Neural progenitor cell (in vitro differentiated cells): Measurements from ENCODE around the gene IPO4. TPM values are rescaled to one million over a fixed set of nuclear protein-coding genes. Genes with fewer than 3 reads are reported as not detected.
A peak's percentile ranks its signal among the peaks of the same experiment; 100 is the strongest.

Experiments used
- DNase-seq: peaks from one replicate; pipeline ENCODE4 v3.0.0-alpha.2; 2016; ENCODE audit warnings: low spot score
- H2AFZ ChIP-seq: fragments of 200-600 bp; sonication (generic); replicated peaks from 2 replicates; pipeline ENCODE4 v1.6.1; 2016; ENCODE audit warnings: antibody characterized with exemption
- H3F3A ChIP-seq: fragments of 200-600 bp; sonication (generic); 2 replicates; pipeline ENCODE4 v1.6.1; 2016; ENCODE audit warnings: antibody characterized with exemption, low read depth
- H3K27ac ChIP-seq: fragments of 200-600 bp; sonication (generic); 2 replicates; pipeline ENCODE4 v1.5.1; 2016; ENCODE audit warnings: mild to moderate bottlenecking
- H3K27me3 ChIP-seq: fragments of 200-600 bp; sonication (generic); 2 replicates; pipeline ENCODE4 v1.6.1; 2016; ENCODE audit warnings: mild to moderate bottlenecking, moderate library complexity
- H3K36me3 ChIP-seq: fragments of 200-600 bp; sonication (generic); 2 replicates; pipeline ENCODE4 v1.5.1; 2016
- H3K4me1 ChIP-seq: fragments of 200-600 bp; sonication (generic); 2 replicates; pipeline ENCODE4 v1.6.1; 2016; ENCODE audit warnings: mixed run types
- H3K4me2 ChIP-seq: fragments of 200-600 bp; sonication (generic); 2 replicates; pipeline ENCODE4 v1.6.1; 2016
- H3K4me3 ChIP-seq: fragments of 200-600 bp; sonication (generic); 2 replicates; pipeline ENCODE4 v1.5.1; 2016
- H3K79me2 ChIP-seq: fragments of 200-600 bp; sonication (generic); 2 replicates; pipeline ENCODE4 v1.6.1; 2016; ENCODE audit warnings: low read depth
- H3K9ac ChIP-seq: fragments of 200-600 bp; sonication (generic); 2 replicates; pipeline ENCODE4 v1.6.1; 2016
- H3K9me3 ChIP-seq: fragments of 200-600 bp; sonication (generic); 2 replicates; pipeline ENCODE4 v1.5.1; 2016; ENCODE audit warnings: low read depth
- H4K20me1 ChIP-seq: fragments of 200-600 bp; sonication (generic); 2 replicates; pipeline ENCODE4 v1.6.1; 2016; ENCODE audit warnings: low read depth
- H3K27ac Mint-ChIP-seq: 3 replicates; pipeline ENCODE4 v1.8.0; 2021; ENCODE audit warnings: mixed read lengths
- H3K27me3 Mint-ChIP-seq: 2 replicates; pipeline ENCODE4 v1.8.0; 2022; ENCODE audit warnings: low read depth, mild to moderate bottlenecking, inconsistent platforms, moderate library complexity, mixed read lengths; ENCODE audit not compliant: insufficient read depth
- H3K36me3 Mint-ChIP-seq: 3 replicates; pipeline ENCODE4 v1.8.0; 2021; ENCODE audit warnings: mixed read lengths
- H3K4me1 Mint-ChIP-seq: 3 replicates; pipeline ENCODE4 v1.8.0; 2021; ENCODE audit warnings: mixed read lengths
- H3K4me3 Mint-ChIP-seq: 3 replicates; pipeline ENCODE4 v1.8.0; 2021; ENCODE audit warnings: mild to moderate bottlenecking, moderate library complexity, mixed read lengths
- H3K9me3 Mint-ChIP-seq: 3 replicates; pipeline ENCODE4 v1.8.0; 2020; ENCODE audit warnings: mixed read lengths
- EZH2 ChIP-seq: fragments of 200-600 bp; sonication (generic); IDR thresholded peaks from 2 replicates; pipeline ENCODE4 v1.6.1; 2017; ENCODE audit warnings: antibody characterized with exemption, mild to moderate bottlenecking, moderate library complexity
- EZH2phosphoT487 ChIP-seq: fragments of 200-600 bp; sonication (generic); IDR thresholded peaks from 2 replicates; pipeline ENCODE4 v1.6.1; 2017; ENCODE audit warnings: antibody characterized with exemption
- total RNA-seq: library from RNA; depleted of rRNA; stranded (reverse); fragments of >200 nt; gene quantifications from 2 replicates; pipeline ENCODE4 v1.2.3, GENCODE V29; 2015; ENCODE audit warnings: low replicate concordance
- TF ChIP-seq, protein P1 (sequence below): fragments of 200-600 bp; sonication (generic); IDR thresholded peaks from 2 replicates; pipeline ENCODE4 v1.5.1; 2017; ENCODE audit warnings: antibody characterized with exemption, mild to moderate bottlenecking

IPO4 gene
- total RNA-seq, 1 donor from 2014 or later: 15.9 TPM

GRCh38 chr14:24151404-24152080, 37.1 kb downstream of the IPO4 start:
- Histone ChIP-seq H3K79me2 (peaks cover 23% of the 10 kb centered on the region), H3K4me1 (peaks cover 7% of the 10 kb centered on the region), H4K20me1 (peaks cover 15% of the 10 kb centered on the region), H3K9me3 (no peaks in the 10 kb centered on the region), H2AFZ (no peak overlapping the region), H3K27ac (no peak overlapping the region), H3K9ac (no peak overlapping the region), H3K4me2 (no peak overlapping the region), H3F3A (peaks cover 4% of the 10 kb centered on the region), H3K36me3 (peaks cover 4% of the 10 kb centered on the region), H3K4me3 (no peak overlapping the region), H3K27me3 (no peaks in the 10 kb centered on the region)
- TF ChIP-seq, protein P1, sequence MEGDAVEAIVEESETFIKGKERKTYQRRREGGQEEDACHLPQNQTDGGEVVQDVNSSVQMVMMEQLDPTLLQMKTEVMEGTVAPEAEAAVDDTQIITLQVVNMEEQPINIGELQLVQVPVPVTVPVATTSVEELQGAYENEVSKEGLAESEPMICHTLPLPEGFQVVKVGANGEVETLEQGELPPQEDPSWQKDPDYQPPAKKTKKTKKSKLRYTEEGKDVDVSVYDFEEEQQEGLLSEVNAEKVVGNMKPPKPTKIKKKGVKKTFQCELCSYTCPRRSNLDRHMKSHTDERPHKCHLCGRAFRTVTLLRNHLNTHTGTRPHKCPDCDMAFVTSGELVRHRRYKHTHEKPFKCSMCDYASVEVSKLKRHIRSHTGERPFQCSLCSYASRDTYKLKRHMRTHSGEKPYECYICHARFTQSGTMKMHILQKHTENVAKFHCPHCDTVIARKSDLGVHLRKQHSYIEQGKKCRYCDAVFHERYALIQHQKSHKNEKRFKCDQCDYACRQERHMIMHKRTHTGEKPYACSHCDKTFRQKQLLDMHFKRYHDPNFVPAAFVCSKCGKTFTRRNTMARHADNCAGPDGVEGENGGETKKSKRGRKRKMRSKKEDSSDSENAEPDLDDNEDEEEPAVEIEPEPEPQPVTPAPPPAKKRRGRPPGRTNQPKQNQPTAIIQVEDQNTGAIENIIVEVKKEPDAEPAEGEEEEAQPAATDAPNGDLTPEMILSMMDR: no peak
- TF ChIP-seq EZH2 (no peak), EZH2phosphoT487 (no peak)
- Mint-ChIP-seq H3K27ac (no peak overlapping the region), H3K9me3 (no peaks in the 10 kb centered on the region), H3K4me3 (peak overlapping the region; percentile 20), H3K36me3 (peaks cover 14% of the 10 kb centered on the region), H3K4me1 (peaks cover 10% of the 10 kb centered on the region), H3K27me3 (no peaks in the 10 kb centered on the region)
- no peak for DNase-seq

DNA sequence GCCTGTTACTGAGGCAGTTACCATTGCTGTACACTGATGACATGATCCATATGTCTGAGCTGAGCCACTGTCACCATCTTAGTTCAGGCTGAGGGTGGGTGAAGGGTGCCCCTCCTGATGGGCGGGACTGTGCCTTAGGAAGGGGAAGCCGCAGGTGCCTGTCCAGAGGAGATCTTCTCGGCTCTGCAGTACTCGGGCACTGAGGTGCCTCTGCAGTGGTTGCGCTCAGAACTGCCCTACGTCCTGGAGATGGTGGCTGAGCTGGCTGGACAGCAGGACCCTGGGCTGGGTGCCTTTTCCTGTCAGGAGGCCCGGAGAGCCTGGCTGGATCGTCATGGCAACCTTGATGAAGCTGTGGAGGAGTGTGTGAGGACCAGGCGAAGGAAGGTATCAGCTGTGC, 37.6 kb downstream of the IPO4 start:
- H3K27me3 Mint-ChIP-seq: no peaks in the 10 kb centered on the region
- peaks cover 15% of the 10 kb centered on the region for H4K20me1 ChIP-seq
- H3K27me3 ChIP-seq: no peaks in the 10 kb centered on the region
- no peak overlapping the region for H3K4me2 ChIP-seq
- DNase-seq: no peak
- peaks cover 7% of the 10 kb centered on the region for H3K4me1 ChIP-seq
- no peak overlapping the region for H3K9ac ChIP-seq
- H3K36me3 Mint-ChIP-seq: peaks cover 14% of the 10 kb centered on the region
- H3K27ac ChIP-seq: no peak overlapping the region
- no peaks in the 10 kb centered on the region for H3K9me3 Mint-ChIP-seq
- H3K79me2 ChIP-seq: peaks cover 25% of the 10 kb centered on the region
- H3K9me3 ChIP-seq: no peaks in the 10 kb centered on the region
- TF ChIP-seq, protein P1: no peak
- no peak for TF ChIP-seq EZH2phosphoT487
- TF ChIP-seq EZH2: no peak
- H3K27ac Mint-ChIP-seq: no peak overlapping the region
- peaks cover 4% of the 10 kb centered on the region for H3F3A ChIP-seq
- no peak overlapping the region for H3K4me3 Mint-ChIP-seq
- H3K4me1 Mint-ChIP-seq: peaks cover 11% of the 10 kb centered on the region
- H3K4me3 ChIP-seq: no peak overlapping the region
- H3K36me3 ChIP-seq: peaks cover 4% of the 10 kb centered on the region
- no peak overlapping the region for H2AFZ ChIP-seq

- Mint-ChIP-seq H3K27ac (no peak overlapping the region), H3K4me1 (peaks cover 15% of the 10 kb centered on the region), H3K27me3 (no peaks in the 10 kb centered on the region), H3K9me3 (no peaks in the 10 kb centered on the region), H3K4me3 (no peak overlapping the region), H3K36me3 (peaks cover 10% of the 10 kb centered on the region)
- TF ChIP-seq EZH2phosphoT487: no peak
- TF ChIP-seq, protein P1: no peak
- no peak for TF ChIP-seq EZH2
- Histone ChIP-seq H3K27me3 (no peaks in the 10 kb centered on the region), H3F3A (peaks cover 4% of the 10 kb centered on the region), H2AFZ (no peak overlapping the region), H3K9ac (no peak overlapping the region), H3K4me3 (no peak overlapping the region), H3K36me3 (peaks cover 4% of the 10 kb centered on the region), H4K20me1 (peaks cover 15% of the 10 kb centered on the region), H3K4me2 (no peak overlapping the region), H3K9me3 (no peaks in the 10 kb centered on the region), H3K4me1 (peaks cover 10% of the 10 kb centered on the region), H3K27ac (no peak overlapping the region), H3K79me2 (peaks cover 29% of the 10 kb centered on the region)
- DNase-seq: no peak
These were observed 38.0 kb downstream of the IPO4 start for GRCh38 chr14:24150567-24150966.
